GM12874 (cell line): ENCODE results near the gene RNF4.

Source experiments
- CTCF ChIP-seq: IDR thresholded peaks from 2 replicates; pipeline ENCODE4 v1.5.1; 2011; ENCODE audit warnings: low read depth, mild to moderate bottlenecking, control low read depth, low read length, moderate library complexity; ENCODE audit not compliant: insufficient read depth

Gene RNF4

GRCh38 chr4:2536193-2537010, 67.5 kb downstream of the RNF4 start, which contains the start of gene FAM193A:
Gene FAM193A (plus strand): TSS chr4:2536647. CDS start chr4:2536916, 269 bp downstream.
- TF ChIP-seq CTCF, result no peak

- no peak for TF ChIP-seq CTCF
These were observed 68.3 kb downstream of the RNF4 start for GRCh38 chr4:2537011-2537830.

DNA sequence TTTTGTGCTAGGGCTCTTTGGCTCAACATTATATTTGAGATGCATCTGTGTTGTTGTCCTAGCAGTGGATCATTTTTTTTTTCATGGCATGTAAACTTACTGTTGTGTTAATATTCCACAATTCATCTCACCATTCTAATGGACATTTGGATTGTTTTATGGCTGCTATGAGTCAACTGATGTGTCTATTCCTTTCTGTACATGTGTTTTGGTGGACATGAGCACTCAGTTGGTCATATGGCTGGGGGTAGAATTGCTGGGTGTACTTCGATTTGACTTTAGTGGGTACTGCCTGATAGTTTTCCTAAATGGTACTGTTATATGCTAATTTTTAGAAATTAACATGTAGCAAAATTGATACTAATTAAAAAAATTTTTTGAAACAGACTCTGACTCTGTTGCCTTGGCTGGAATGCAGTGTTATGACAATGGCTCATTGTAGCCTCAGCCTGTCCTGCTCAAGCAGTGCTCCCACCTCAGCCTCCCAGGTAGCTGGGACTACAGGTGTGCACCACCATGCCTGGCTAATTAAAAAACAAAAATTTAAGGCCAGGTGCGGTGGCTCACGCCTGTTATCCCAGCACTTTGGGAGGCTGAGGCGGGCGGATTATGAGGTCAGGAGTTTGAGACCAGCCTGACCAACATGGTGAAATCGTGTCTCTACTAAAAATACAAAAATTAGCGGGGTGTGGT, 76.6 kb downstream of the RNF4 start:
- TF ChIP-seq CTCF, result no peak

DNA sequence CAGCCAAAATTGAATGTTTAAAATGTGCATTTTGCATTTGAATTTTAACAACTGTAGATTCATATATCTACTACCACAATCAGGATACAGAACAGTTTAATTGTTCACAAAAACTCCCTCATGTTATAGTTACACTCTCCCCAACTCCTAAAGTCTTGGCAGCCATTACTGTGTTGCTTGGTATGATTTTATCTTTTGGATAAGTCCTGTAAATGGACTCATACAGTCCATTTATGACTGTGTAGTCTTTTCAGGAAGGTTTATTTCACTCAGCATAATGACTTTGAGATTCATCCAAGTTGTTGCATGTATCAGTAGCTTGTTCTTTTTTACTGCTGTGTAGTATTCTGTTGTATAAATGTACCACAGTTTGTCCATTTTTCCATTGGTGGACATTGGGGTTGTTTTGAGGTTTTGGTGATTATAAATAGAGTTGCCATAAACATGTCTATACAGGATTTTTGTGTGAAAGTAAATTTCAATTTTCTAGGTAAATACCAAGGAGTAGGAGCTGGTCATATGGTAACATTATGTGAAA, 77.4 kb downstream of the RNF4 start:
- no peak for TF ChIP-seq CTCF

DNA sequence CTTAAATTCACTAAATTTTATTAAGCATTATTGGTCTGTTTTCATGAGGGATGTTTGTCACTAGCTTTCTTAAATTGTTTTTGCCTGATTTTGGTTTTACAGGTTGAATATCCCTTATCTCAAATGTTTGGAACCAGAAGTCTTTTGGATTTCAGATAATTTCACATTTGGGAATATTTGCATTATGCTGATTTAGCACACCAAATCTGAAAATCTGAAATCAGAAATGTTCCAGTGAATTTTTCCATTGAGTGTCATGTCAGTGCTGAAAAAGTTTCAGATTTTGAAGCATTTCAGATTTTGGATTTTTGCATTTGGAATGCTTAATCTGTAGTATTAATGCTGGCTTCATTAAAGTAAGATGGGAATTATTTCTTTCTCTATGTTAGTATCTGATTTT, 82.2 kb downstream of the RNF4 start:
- TF ChIP-seq CTCF, result no peak

DNA sequence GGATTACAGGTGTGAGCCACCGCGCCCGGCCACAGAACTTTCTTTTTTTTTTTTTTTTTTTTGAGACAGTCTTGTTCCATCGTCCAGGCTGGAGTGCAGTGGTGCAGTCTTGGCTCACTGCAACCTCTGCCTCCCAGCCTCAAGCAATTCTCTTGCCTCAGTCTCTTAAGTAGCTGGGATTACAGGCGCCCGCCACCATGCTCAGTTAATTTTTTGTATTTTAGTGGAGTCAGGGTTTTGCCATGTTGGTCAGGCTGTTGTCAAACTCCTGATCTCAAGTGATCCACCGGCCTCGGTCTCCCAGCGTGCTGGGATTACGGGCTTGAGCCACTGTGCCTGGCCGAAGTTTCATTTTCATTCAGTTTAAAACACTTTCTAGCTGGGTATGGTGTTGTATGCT, 83.9 kb downstream of the RNF4 start:
- no peak for TF ChIP-seq CTCF

- TF ChIP-seq CTCF, result no peak
These were observed 89.4 kb downstream of the RNF4 start for GRCh38 chr4:2558301-2558700.
